WTC11 (cell line): ENCODE results near the gene FOXJ3. TPM values are rescaled to one million over a fixed set of nuclear protein-coding genes. Genes with fewer than 3 reads are reported as not detected.

Source experiments
- ATAC-seq: fragments of 200-7000 bp; cut with Tn5 transposase; 2 replicates; pipeline ENCODE4 v1.10.0; 2021; ENCODE audit warnings: mild to moderate bottlenecking, moderate library complexity
- CTCF ChIA-PET: fragments of 300-600 bp; sonication (Branson Sonifier 250); formaldehyde crosslinking; loops from one replicate; lab custom pipeline; 2021; ENCODE audit warnings: antibody characterized with exemption; lab: Charles Lee
- POLR2A ChIA-PET: fragments of 350-600 bp; sonication (Branson Sonifier 250); formaldehyde crosslinking; loops from one replicate; lab custom pipeline; 2021; ENCODE audit warnings: antibody characterized with exemption; lab: Charles Lee
- DNase-seq: peaks from one replicate; pipeline ENCODE4 v3.0.0; 2021; ENCODE audit warnings: low spot score
- H3K27ac Mint-ChIP-seq: 2 replicates; pipeline ENCODE4 v1.8.0; 2021; ENCODE audit warnings: mixed read lengths
- H3K27me3 Mint-ChIP-seq: 2 replicates; pipeline ENCODE4 v1.8.0; 2021; ENCODE audit warnings: low read depth, mild to moderate bottlenecking, moderate library complexity, mixed read lengths
- H3K36me3 Mint-ChIP-seq: 2 replicates; pipeline ENCODE4 v1.8.0; 2021; ENCODE audit warnings: mixed read lengths
- H3K4me1 Mint-ChIP-seq: 2 replicates; pipeline ENCODE4 v1.8.0; 2022; ENCODE audit warnings: mixed read lengths
- H3K4me3 Mint-ChIP-seq: 2 replicates; pipeline ENCODE4 v1.8.0; 2021; ENCODE audit warnings: mild to moderate bottlenecking, moderate library complexity, mixed read lengths
- H3K9me3 Mint-ChIP-seq: 2 replicates; pipeline ENCODE4 v1.8.0; 2021; ENCODE audit warnings: mixed read lengths
- ATF1 ChIP-seq: sonication (generic); formaldehyde crosslinking; IDR thresholded peaks from 2 replicates; pipeline ENCODE4 v1.8.1; 2023; ENCODE audit warnings: mild to moderate bottlenecking, moderate library complexity, missing genetic modification reagents
- ETV6 ChIP-seq: sonication (generic); formaldehyde crosslinking; IDR thresholded peaks from 2 replicates; pipeline ENCODE4 v1.8.1; 2022; ENCODE audit warnings: mild to moderate bottlenecking, missing genetic modification reagents
- IRF2 ChIP-seq: sonication (generic); formaldehyde crosslinking; IDR thresholded peaks from 2 replicates; pipeline ENCODE4 v1.8.0; 2022; ENCODE audit warnings: low read depth, missing genetic modification reagents, borderline replicate concordance
- KAT7 ChIP-seq: sonication (generic); formaldehyde crosslinking; IDR thresholded peaks from 2 replicates; pipeline ENCODE4 v1.8.1; 2023; ENCODE audit warnings: missing genetic modification reagents, mild to moderate bottlenecking, borderline replicate concordance
- NR2C2 ChIP-seq: sonication (generic); formaldehyde crosslinking; IDR thresholded peaks from 2 replicates; pipeline ENCODE4 v1.8.0; 2022; ENCODE audit warnings: mild to moderate bottlenecking, missing genetic modification reagents
- TEAD1 ChIP-seq: sonication (generic); formaldehyde crosslinking; IDR thresholded peaks from 2 replicates; pipeline ENCODE4 v1.8.0; 2022; ENCODE audit warnings: mild to moderate bottlenecking, missing genetic modification reagents
- TEAD4 ChIP-seq: sonication (generic); formaldehyde crosslinking; IDR thresholded peaks from 2 replicates; pipeline ENCODE4 v1.8.0; 2022; ENCODE audit warnings: mild to moderate bottlenecking, missing genetic modification reagents
- total RNA-seq: library from RNA; stranded (reverse); gene quantifications from 3 replicates; pipeline ENCODE4 v1.2.3, GENCODE V29; 2021
- TF ChIP-seq, protein P1 (sequence below): sonication (generic); formaldehyde crosslinking; IDR thresholded peaks from 2 replicates; pipeline ENCODE4 v1.8.0; 2022; ENCODE audit warnings: mild to moderate bottlenecking, missing genetic modification reagents
- TF ChIP-seq, protein P2 (sequence below): fragments of 250-450 bp; sonication (Bioruptor Pico); IDR thresholded peaks from 2 replicates; pipeline ENCODE4 v1.9.0; 2021; ENCODE audit warnings: mild to moderate bottlenecking
- TF ChIP-seq, protein P3 (sequence below): sonication (generic); formaldehyde crosslinking; conservative IDR thresholded peaks from 2 replicates; pipeline ENCODE4 v1.8.1; 2022; ENCODE audit warnings: mild to moderate bottlenecking, missing genetic modification reagents
- TF ChIP-seq, protein P4 (sequence below): sonication (generic); formaldehyde crosslinking; IDR thresholded peaks from 2 replicates; pipeline ENCODE4 v1.8.0; 2023; ENCODE audit warnings: mild to moderate bottlenecking, missing genetic modification reagents
- TF ChIP-seq, protein P5 (sequence below): sonication (generic); formaldehyde crosslinking; IDR thresholded peaks from 2 replicates; pipeline ENCODE4 v1.8.1; 2023; ENCODE audit warnings: mild to moderate bottlenecking, missing genetic modification reagents, moderate library complexity
- TF ChIP-seq, protein P6 (sequence below): sonication (generic); formaldehyde crosslinking; IDR thresholded peaks from 2 replicates; pipeline ENCODE4 v1.8.0; 2022; ENCODE audit warnings: mild to moderate bottlenecking, missing genetic modification reagents
- TF ChIP-seq, protein P7 (sequence below): sonication (generic); formaldehyde crosslinking; IDR thresholded peaks from 2 replicates; pipeline ENCODE4 v1.8.0; 2023; ENCODE audit warnings: missing genetic modification reagents
- TF ChIP-seq, protein P8 (sequence below): sonication (generic); formaldehyde crosslinking; IDR thresholded peaks from 2 replicates; pipeline ENCODE4 v1.8.1; 2023; ENCODE audit warnings: mild to moderate bottlenecking, moderate library complexity, missing genetic modification reagents

The FOXJ3 gene
- total RNA-seq, 1 experiment from 2014 or later: 43.3 TPM

DNA sequence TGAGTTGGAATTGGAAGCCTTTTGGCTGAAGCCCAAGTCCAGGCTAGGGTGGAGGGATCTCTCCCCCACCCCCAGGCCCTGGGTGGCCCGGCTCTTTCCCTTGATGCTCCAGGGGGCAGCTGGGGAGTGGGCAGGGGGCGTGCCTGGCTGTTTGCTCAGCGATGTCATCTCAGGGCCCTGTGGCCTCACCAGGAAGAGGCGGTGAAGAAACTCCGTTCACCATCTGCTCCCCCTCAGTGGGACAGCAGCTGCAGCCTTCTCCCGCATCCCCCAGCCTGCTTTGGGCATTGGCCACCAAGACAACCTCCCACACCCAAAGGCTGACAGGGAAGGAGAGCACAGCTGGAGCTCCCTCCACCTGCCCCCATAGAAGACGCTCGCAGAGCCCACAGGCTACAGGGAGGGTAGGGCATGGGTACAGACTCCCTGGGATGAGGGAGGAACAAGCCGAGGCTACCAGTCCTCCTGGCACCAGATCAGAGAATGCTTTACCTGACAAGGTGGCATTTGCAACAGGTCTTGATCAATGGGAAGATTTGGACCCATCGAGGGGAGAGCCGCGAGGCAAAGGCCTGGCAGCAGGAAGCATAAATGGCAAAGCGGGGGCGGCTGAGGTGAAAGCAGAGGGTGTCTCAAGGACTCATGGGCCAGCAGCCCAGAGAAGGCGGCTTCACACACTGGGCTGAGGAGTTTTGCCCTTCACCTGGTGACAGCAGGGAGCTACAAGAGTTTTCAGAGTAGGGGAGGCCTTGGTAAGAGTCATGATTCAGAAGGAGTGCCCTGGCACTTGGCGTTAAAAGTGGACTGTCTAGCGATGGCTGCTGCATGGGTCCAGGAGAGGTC is 164.0 kb downstream of the FOXJ3 start (continued):
- TF ChIP-seq, protein P1, sequence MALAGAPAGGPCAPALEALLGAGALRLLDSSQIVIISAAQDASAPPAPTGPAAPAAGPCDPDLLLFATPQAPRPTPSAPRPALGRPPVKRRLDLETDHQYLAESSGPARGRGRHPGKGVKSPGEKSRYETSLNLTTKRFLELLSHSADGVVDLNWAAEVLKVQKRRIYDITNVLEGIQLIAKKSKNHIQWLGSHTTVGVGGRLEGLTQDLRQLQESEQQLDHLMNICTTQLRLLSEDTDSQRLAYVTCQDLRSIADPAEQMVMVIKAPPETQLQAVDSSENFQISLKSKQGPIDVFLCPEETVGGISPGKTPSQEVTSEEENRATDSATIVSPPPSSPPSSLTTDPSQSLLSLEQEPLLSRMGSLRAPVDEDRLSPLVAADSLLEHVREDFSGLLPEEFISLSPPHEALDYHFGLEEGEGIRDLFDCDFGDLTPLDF (CRISPR knock-in tag): no peak
- TF ChIP-seq, protein P2, sequence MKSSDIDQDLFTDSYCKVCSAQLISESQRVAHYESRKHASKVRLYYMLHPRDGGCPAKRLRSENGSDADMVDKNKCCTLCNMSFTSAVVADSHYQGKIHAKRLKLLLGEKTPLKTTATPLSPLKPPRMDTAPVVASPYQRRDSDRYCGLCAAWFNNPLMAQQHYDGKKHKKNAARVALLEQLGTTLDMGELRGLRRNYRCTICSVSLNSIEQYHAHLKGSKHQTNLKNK: no peak
- TF ChIP-seq, protein P3, sequence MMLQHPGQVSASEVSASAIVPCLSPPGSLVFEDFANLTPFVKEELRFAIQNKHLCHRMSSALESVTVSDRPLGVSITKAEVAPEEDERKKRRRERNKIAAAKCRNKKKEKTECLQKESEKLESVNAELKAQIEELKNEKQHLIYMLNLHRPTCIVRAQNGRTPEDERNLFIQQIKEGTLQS (CRISPR knock-in tag): no peak
- no peak for TF ChIP-seq IRF2 (CRISPR knock-in tag)
- TF ChIP-seq, protein P4, sequence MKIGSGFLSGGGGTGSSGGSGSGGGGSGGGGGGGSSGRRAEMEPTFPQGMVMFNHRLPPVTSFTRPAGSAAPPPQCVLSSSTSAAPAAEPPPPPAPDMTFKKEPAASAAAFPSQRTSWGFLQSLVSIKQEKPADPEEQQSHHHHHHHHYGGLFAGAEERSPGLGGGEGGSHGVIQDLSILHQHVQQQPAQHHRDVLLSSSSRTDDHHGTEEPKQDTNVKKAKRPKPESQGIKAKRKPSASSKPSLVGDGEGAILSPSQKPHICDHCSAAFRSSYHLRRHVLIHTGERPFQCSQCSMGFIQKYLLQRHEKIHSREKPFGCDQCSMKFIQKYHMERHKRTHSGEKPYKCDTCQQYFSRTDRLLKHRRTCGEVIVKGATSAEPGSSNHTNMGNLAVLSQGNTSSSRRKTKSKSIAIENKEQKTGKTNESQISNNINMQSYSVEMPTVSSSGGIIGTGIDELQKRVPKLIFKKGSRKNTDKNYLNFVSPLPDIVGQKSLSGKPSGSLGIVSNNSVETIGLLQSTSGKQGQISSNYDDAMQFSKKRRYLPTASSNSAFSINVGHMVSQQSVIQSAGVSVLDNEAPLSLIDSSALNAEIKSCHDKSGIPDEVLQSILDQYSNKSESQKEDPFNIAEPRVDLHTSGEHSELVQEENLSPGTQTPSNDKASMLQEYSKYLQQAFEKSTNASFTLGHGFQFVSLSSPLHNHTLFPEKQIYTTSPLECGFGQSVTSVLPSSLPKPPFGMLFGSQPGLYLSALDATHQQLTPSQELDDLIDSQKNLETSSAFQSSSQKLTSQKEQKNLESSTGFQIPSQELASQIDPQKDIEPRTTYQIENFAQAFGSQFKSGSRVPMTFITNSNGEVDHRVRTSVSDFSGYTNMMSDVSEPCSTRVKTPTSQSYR (CRISPR knock-in tag): no peak

DNA sequence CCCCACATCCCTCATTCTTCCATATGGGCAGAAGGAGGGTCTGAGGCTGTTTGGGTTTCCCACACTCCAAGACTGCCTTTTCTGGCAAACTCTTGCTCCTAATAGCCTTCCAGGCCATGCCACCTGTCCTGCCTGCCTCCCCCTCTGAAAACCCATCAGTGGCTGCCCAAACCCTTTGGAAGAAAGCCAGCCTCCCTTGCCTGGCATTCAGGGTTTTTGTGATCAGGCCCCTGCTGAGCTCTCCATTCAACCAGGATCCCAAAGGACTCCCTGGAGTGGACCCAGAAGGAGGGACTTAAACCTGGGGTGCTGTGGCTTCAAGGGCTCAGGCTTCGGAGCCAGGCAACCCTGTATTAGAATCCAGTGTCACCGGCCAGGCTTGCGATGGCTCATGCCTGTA is 166.3 kb downstream of the FOXJ3 start:
- ChIA-PET CTCF (no interaction called here), POLR2A (no interaction called here)
- H3K4me3 Mint-ChIP-seq: no peak overlapping the region
- H3K9me3 Mint-ChIP-seq: peaks cover 10% of the 10 kb centered on the region
- no peak for DNase-seq
- no peak for ATAC-seq
- TF ChIP-seq, protein P5, sequence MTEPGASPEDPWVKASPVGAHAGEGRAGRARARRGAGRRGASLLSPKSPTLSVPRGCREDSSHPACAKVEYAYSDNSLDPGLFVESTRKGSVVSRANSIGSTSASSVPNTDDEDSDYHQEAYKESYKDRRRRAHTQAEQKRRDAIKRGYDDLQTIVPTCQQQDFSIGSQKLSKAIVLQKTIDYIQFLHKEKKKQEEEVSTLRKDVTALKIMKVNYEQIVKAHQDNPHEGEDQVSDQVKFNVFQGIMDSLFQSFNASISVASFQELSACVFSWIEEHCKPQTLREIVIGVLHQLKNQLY (CRISPR knock-in tag): no peak
- TF ChIP-seq ETV6 (CRISPR knock-in tag) (no peak), KAT7 (CRISPR knock-in tag) (no peak), NR2C2 (CRISPR knock-in tag) (no peak), TEAD1 (CRISPR knock-in tag) (no peak), TEAD4 (CRISPR knock-in tag) (no peak), ATF1 (CRISPR knock-in tag) (no peak)
- TF ChIP-seq, protein P6, sequence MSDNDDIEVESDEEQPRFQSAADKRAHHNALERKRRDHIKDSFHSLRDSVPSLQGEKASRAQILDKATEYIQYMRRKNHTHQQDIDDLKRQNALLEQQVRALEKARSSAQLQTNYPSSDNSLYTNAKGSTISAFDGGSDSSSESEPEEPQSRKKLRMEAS: no peak
- TF ChIP-seq, protein P7, sequence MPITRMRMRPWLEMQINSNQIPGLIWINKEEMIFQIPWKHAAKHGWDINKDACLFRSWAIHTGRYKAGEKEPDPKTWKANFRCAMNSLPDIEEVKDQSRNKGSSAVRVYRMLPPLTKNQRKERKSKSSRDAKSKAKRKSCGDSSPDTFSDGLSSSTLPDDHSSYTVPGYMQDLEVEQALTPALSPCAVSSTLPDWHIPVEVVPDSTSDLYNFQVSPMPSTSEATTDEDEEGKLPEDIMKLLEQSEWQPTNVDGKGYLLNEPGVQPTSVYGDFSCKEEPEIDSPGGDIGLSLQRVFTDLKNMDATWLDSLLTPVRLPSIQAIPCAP (CRISPR knock-in tag): no peak
- TF ChIP-seq, protein P8, sequence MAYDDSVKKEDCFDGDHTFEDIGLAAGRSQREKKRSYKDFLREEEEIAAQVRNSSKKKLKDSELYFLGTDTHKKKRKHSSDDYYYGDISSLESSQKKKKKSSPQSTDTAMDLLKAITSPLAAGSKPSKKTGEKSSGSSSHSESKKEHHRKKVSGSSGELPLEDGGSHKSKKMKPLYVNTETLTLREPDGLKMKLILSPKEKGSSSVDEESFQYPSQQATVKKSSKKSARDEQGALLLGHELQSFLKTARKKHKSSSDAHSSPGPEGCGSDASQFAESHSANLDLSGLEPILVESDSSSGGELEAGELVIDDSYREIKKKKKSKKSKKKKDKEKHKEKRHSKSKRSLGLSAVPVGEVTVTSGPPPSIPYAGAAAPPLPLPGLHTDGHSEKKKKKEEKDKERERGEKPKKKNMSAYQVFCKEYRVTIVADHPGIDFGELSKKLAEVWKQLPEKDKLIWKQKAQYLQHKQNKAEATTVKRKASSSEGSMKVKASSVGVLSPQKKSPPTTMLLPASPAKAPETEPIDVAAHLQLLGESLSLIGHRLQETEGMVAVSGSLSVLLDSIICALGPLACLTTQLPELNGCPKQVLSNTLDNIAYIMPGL (CRISPR knock-in tag): no peak
- no peak overlapping the region for H3K27ac Mint-ChIP-seq
- H3K4me1 Mint-ChIP-seq: peaks cover 16% of the 10 kb centered on the region
- H3K27me3 Mint-ChIP-seq: no peaks in the 10 kb centered on the region
- no peaks in the 10 kb centered on the region for H3K36me3 Mint-ChIP-seq
